NCI-H146 treated with DMSO at 0.1 percent for 48 hours (cell line): ENCODE measurements around the gene DUX4.
"Not testable (repeated sequence)": the region's sequence is repeated elsewhere in the genome, so short reads cannot be mapped to it uniquely, and the experiment has no call there.

Experiments
- DNase-seq: peaks from one replicate; lab custom pipeline; 2025; ENCODE audit not compliant: unreplicated experiment; lab: John Stamatoyannopoulos, UW

DUX4 gene

GRCh38 chr4:190173428-190173827 is at the start of gene DUX4:
DUX4 (plus strand) TSS chr4:190173774; CDS start chr4:190173774, 0 bp downstream.
- DNase-seq: not testable (repeated sequence)

GRCh38 chr4:190175436-190175835 is 1.9 kb downstream of the DUX4 start:
- DNase-seq: not testable (repeated sequence)

- DNase-seq: not testable (repeated sequence)
Observed at GRCh38 chr4:190177727-190178605, 4.4 kb downstream of the DUX4 start.

- not testable (repeated sequence) for DNase-seq
Observed at GRCh38 chr4:190178606-190178990, 5.0 kb downstream of the DUX4 start.

- not testable (repeated sequence) for DNase-seq
Observed at GRCh38 chr4:190179030-190179739, 5.6 kb downstream of the DUX4 start.

- DNase-seq: not testable (repeated sequence)
Observed at GRCh38 chr4:190179740-190180094, 6.1 kb downstream of the DUX4 start.

GRCh38 chr4:190180947-190181346 is 7.4 kb downstream of the DUX4 start:
- not testable (repeated sequence) for DNase-seq

- not testable (repeated sequence) for DNase-seq
Observed at GRCh38 chr4:190181481-190182100, 8.0 kb downstream of the DUX4 start.

GRCh38 chr4:190203510-190203909 is 29.9 kb downstream of the DUX4 start:
- not testable (repeated sequence) for DNase-seq
